Erythroblast (primary cell): ENCODE data around the gene HACE1.
A peak's percentile ranks its signal among the peaks of the same experiment; 100 is the strongest.
"Not testable (repeated sequence)": the region's sequence is repeated elsewhere in the genome, so short reads cannot be mapped to it uniquely, and the experiment has no call there.

Experiments used
- DNase-seq, 2 experiments: peaks; one replicate each; lab custom pipeline; 2025; lab: John Stamatoyannopoulos, UW
- GATA1 ChIP-seq: IDR thresholded peaks from 2 replicates; pipeline ENCODE4 v1.6.1; 2011; ENCODE audit warnings: low read depth, mild to moderate bottlenecking, control low read depth, low read length, moderate library complexity
- POLR2A ChIP-seq: IDR thresholded peaks from 2 replicates; pipeline ENCODE4 v1.6.1; 2011; ENCODE audit warnings: mild to moderate bottlenecking, low read length

HACE1 gene

GRCh38 chr6:104859225-104860146 lies at the start of gene HACE1:
TSS of gene HACE1 (minus strand) at chr6:104859919. CDS start at chr6:104859642, 277 bp downstream.
- DNase-seq = peak; percentile 90 to 93
- TF ChIP-seq POLR2A = peak; percentile 41
- TF ChIP-seq GATA1 = no peak

- no peak for DNase-seq
- TF ChIP-seq GATA1 (no peak), POLR2A (no peak)
Measured at GRCh38 chr6:104908888-104909525, 49.3 kb upstream of the HACE1 start.

DNA sequence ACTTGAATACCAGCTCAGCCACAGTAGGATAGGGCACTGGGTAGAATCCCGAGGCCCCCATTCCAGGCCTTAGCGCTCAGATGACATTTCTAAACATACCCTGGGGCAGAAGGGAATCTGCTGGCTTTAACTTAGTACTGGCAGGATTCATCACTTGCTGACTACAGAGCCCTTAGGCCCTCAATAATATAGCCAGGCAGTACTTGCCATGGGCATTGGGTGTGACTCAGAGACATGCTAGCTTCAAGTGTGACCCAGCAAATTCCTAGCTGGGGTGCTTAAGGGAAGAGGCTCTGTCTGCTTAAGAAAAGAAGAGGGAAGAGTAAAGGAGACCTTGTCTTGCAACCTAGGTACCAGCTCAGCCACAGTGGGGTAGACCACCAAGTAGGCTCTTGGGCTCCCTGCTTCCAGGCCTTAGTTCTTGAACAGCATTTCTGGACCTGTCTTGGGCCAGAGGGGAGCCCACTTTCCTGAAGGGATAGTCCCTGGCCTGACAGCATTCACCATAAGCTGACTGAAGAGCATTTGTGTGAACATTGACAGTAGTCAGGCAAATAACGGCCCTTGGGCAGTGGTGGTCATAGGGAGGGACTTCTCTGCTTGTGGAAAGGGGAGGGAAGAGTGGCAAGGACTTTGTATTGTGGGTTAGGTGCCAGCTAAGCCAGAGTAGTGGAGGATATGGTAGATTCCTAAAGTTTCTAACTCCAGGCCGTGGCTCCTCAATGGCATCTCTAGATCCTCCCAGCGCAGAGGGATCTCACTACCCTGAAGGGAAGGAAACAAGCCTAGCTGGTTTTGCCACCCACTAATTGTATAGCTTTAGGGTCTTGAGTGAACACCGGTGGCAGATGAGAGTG lies 48.5 kb upstream of the HACE1 start:
- DNase-seq = no peak
- TF ChIP-seq POLR2A = no peak
- no peak for TF ChIP-seq GATA1

- not testable (repeated sequence) for DNase-seq
Measured at GRCh38 chr6:104898893-104899292, 39.2 kb upstream of the HACE1 start.

DNA sequence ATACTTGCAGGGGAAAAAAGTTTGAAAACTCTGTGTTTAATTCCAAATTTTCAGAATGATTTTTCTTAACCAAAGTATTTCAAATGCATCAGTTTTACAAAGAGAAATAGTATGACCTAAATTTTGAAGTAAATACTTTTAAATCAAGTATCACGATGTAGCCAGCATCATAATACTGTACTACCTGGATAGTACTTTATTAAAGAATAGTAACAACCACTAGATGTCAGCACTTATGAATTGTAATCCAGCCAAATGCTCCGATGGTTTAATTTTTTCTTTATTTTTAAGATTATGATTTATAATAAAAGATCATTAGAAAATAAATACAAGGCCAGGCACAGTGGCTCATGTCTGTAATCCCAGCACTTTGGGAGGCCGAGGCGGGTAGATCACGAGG lies 37.2 kb upstream of the HACE1 start:
- TF ChIP-seq GATA1 (no peak), POLR2A (no peak)
- DNase-seq = no peak

- no peak for DNase-seq
- TF ChIP-seq POLR2A = no peak
Measured at GRCh38 chr6:104888066-104888465, 28.3 kb upstream of the HACE1 start.

GRCh38 chr6:104887350-104887749 lies 27.6 kb upstream of the HACE1 start:
- TF ChIP-seq GATA1 (no peak), POLR2A (no peak)
- peak; percentile 41 to 46 for DNase-seq

DNA sequence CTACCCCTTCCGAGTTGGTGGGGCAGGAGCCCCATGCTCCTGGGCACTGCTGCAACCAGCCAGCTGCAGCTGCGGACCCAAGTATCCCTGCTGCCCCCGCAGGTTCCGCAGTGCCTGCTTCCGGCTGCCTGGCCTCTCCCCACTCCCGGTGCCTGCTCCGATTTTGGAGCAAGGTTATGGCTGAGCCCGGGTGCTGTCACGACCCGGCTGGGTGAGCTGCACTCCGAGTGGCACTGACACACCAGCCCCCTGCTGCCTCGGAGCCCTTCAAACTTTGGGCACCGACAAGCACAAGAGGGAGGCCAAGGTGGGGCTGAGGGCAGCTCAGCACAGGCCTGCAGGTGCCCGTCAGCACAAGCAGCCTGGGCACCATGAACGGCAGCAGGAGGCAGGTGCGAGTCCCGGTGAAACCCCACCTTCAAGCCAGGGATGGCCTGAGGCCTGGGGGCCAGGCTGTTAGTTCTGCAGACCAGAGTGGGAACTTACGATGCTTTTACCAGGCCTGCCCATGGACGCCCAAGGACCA lies 25.9 kb upstream of the HACE1 start:
- no peak for DNase-seq
- TF ChIP-seq GATA1 (no peak), POLR2A (no peak)

- no peak for TF ChIP-seq POLR2A
- TF ChIP-seq GATA1 = no peak
- DNase-seq = no peak
Measured at GRCh38 chr6:104884867-104885517, 25.3 kb upstream of the HACE1 start.

- DNase-seq = no peak
- TF ChIP-seq GATA1 = no peak
- TF ChIP-seq POLR2A = no peak
Measured at GRCh38 chr6:104881964-104882668, 22.4 kb upstream of the HACE1 start.

DNA sequence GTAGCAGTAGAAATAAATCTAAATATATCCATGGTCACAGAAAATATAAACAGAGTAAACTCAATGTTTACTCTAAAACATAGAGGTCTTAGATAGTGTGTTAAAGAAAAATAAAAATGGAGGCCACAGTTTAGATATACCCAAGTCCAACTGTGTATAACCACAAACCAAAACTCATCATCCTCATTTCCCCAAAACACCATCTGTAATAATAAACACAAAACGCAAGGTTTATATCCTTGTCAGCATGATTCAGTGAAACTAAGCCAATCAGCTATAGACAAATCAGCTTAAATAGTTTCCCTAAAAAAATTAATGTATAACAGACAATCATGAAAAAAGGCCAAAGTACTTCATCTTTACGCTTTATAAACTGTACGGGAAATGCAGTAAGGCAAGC lies 2.7 kb upstream of the HACE1 start:
- TF ChIP-seq GATA1 (no peak), POLR2A (no peak)
- no peak for DNase-seq

- DNase-seq = no peak
- TF ChIP-seq POLR2A (no peak), GATA1 (no peak)
Measured at GRCh38 chr6:104860221-104860620, 502 bp upstream of the HACE1 start.

DNA sequence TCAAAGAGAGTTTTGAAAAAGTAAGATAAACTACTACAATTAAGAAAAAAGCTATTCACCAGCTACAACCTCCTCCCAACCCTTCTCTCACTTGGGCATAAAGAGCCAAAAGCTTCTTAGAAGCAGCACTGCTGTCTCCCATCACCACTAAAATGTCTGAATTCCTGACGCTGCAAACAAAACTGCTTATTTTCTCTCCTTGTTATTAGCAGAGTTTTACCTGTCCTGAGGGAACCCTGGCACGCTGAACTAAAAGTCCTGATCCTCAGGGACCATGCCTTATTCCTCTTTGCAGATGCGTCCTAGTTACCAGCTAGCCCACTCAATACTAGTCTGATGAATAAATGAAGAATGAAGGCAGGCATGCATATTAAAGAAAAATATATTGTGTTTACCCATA lies 1.1 kb downstream of the HACE1 start:
- DNase-seq = peak in 1 of 2 experiments; percentile 25
- no peak for TF ChIP-seq GATA1
- TF ChIP-seq POLR2A = no peak
